ENCODE results near the gene EPB41L4B. TPM values are rescaled to one million over a fixed set of nuclear protein-coding genes. Genes with fewer than 3 reads are reported as not detected.

The EPB41L4B gene
- total RNA-seq, 2 experiments from 2014 or later: 0.32 to 0.44 TPM

DNA sequence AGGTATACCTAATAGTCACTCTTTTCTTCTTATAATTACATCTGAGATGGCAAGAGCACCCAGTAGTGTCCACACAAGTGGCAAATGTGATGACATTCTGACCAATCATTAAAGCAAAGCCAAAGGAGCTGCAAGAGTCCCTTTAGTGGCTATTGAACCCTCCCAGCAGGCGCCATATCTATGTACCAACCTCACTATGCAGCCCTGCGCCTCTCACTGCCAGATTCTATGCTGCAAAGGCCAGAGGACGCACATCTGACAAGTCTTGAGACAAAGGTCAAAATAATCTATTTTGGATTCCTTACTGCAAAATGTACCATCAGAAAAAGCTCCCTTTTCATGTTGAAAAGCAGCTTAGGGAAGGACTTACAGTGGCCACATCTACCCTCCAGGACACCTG is 47.0 kb downstream of the EPB41L4B start:
- ChIA-PET POLR2A (no interaction called here), CTCF (no interaction called here)

DNA sequence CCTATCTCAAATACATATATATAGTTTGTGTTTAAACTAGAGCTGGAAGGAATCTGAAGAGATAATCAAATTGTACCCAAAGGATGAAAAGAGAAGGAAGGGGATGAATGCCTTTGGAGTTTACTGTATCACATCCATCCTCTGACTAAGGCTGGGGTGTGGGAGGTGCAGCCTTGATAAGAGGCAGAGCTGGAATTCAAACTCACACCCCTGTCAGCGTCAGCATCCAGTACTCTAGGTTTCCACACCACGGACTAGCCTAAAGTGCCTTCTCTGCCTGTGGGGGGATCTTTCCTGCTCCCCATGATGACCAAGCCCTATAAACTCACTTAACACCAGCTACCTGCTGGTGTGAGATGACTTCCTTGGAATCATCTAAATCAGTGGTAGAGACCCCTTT is 48.1 kb downstream of the EPB41L4B start:
- ChIA-PET CTCF (no interaction called here), POLR2A (no interaction called here)

DNA sequence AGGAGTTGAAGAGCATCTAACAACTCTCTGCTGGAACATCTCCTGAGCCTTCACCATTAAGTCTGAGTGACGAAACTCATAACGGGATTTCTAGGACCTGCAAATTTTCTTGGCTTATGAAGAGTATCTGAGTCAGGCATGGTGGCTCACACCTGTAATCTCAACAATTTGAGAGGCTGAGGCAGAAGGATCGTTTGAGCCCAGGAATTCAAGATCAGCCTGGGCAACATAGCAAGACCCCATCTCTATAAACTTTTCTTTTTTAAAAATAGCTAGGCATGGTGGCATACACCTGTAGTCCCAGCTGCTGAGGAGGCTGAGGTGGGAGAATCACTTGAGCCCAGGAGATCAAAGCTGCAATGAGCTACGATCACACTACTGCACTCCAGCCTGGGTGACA is 48.8 kb downstream of the EPB41L4B start:
- POLR2A ChIA-PET: no interaction called here
- CTCF ChIA-PET: no interaction called here

DNA sequence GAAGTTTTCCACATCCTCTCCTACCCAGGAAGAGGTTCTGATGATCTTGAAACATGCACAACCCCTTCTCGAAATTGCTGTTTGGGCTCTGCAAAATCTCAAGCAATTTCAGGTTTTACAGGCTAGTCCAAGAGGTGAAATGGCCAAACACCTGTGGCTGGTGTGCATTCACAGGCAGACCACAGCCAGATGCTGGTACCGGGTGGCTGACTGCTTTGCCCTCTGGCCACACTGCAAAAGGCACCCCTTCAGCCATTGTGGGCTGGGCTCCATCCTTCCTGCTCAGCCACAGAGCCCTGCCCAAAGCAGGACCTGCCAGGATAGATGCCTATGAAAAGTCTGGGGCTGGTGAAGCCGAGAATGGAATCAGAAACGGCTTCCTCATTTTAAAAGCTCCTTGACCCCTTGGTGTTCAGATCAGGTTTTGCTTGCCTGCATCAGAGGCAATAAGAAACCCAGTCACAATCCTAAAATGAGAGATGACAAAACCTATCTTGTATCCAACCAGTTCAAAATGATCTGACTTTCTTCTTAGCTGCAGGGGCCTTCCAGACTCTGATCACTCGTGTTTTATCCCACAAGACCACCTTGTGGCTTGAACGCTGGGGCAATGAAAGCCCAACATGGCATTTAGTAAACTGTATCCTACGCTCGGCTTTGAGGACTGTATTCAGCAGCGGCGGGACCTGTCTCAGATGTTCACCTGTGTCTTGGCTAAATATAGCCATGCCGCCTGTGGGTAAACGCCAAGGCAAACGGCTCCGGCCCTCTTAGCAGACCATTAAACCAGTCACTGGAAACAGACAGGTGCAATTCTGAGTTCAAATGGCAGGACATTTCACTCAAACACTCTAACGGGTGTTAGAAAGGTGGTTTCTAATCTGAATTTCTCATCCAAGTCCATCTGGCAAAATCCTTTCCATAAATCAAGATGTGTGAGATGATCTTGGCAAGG is 49.6 kb downstream of the EPB41L4B start:
- ChIA-PET POLR2A (no interaction called here), CTCF (no interaction called here)

DNA sequence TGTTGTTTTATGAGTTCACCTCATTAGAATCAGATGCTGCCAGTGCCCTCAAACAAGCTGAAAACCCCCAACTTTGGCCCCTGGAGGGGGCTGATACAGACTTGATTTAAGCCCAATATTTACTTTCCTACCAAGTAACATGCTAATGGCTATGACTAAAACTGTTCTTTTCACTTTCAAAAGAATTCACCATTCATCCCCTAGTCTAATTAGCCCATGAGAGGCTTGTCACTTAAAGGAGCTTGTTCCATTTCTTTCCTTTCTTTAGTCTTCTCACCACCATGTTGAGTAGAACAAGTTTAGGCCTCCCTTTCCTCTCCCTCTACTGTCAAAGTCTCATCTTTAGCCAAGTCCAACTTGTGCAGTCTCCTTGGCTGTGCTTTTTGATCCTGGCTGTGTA is 50.4 kb downstream of the EPB41L4B start:
- ChIA-PET POLR2A (no interaction called here), CTCF (no interaction called here)

DNA sequence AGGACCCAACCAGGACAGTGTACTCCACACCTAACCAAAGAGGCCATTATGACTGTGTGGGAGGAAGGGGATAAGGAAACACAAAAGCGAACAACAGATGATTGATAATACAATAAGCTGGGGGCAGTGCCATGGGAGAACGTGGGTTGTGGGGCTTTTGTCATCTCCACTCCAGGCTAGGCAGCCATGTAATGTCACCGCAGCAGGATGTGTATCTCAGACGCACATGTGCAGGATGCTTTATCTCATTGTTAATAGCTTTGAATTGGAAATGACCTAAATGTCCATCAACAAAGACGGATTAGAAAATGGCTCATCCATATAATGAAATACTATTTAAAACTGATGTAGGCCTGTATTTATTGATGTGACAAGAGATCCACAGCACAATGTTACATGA is 51.0 kb downstream of the EPB41L4B start:
- CTCF ChIA-PET: no interaction called here
- POLR2A ChIA-PET: no interaction called here

DNA sequence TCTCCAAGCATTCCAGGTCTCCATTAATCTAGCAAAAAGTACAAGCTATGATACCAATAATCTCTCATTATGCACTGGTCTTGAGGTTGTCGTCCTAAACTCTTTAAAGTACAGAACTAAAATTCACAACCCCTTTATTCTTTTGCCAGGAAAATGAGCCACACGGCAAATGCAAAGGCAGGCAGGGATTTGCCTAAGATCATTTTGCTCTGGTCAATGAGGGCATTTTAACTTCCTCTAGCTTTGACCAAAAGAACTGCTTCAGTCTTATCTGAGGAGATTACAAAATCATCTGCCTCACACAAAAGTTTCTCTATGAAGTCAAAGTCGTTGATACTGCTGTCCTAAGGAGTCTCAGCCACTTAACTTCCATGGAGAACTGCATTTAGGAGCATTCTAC is 51.8 kb downstream of the EPB41L4B start:
- CTCF ChIA-PET: no interaction called here
- POLR2A ChIA-PET: no interaction called here

DNA sequence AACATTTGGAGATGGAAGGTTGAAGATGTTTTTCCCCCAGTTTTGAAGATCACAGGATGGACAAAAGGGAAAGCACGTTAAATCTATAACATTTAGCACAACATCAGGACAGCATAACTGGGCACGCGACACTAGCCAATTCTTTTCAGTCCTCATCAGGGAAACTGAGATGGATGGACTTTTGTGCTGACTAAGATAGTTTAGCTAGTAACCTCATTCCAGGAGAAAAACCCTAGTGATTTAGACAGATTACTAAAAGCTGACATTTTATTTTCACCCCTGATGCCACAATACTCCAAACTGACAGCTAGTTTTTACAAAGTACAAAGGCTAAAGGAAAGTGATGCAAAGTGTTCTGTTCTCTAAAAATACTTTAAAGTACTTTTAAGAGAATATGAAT is 53.3 kb downstream of the EPB41L4B start:
- ChIA-PET CTCF (no interaction called here), POLR2A (no interaction called here)

DNA sequence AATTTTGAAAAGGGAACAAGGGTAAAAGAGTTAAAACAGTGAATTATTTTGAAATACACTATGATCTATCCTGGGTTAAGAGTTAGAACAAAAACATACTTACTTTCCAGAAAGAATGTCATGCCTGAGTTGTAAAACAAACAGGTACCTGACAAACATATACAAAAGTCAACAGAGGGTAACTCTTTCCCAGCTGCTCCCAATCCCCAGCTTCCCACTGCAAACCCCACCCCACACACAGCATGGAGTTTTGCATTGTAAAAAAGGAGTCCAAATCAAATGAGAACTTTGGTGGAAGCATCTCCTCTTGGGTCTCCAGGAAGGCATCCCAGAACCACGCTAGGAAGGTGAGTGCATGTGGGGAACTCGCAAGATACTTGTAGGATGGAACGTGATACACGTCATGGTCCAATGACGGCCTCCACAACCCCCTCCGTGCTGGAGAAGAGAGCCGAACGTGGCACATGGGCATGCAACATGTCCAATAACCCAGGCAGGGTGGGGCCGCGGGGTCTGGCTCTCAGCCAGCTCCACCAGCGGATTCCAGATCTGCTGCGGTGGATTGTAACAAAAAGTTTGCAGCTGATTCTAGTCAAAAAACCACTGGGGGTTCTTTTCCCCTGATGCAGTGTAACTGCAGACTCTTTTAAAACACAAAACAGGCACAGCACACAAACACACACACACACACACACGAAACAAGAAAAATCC is 55.8 kb downstream of the EPB41L4B start:
- ChIA-PET CTCF (interaction anchor here (0.6 kb wide), 1 partner anchor 18 kb away, joined by 4 read pairs; no protein-coding TSS in a partner anchor), POLR2A (no interaction called here)

DNA sequence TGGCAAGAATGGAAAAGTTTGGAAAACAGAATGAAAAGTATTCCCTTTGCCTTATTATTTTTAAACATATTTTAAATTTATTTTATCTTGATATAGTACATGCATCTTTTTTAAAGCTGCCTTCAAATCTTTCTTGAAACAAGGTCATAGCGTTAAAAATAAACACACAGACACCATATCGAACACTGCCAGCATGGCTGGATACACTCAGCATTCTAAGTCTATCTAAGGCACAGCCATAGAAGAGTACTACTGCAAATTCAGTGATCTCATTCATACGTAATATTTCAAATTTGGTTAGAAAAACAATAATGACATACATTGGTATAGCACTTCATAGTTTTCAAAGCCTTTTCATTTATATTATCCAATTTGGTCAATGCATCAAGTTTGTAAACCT is 57.5 kb downstream of the EPB41L4B start:
- ChIA-PET POLR2A (no interaction called here), CTCF (no interaction called here)

DNA sequence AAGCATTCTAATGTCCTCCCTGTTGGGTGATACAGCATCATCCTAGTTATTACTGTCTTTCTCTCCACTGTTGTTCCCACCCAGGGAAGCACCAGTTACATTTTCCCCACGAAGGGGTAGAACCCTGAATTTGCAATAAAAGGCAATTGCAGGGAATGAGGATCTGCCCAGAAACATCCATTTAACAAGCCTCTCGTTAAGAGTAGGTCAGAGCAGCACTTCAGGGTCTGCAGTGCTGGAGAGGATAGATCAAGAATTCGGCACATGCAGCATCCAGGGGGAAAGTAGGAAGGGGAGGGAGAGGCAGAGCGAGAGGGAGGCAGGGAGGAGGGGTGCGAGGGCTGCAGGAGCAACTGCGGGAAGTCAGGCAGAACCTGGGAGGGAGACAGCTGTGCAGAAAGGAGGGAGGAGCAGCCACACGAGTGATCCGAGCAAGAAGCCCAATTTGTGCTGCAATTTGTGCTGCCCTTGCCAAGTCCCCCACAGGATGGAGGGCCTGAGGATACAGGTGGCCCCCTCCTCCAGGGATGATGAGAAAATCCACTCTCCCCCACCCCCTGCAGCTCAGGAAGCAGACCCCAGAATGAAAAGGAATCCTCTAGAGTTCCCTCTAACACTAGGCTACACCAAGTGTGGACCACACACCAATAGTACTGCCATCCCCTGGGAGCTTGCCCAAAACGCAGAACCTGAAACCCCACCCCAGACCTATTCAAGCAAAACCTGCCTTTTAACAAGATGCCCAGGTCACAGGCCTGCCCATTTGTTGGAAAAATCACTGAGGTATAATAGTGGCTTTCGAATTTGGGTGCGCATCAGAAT is 62.2 kb downstream of the EPB41L4B start:
- CTCF ChIA-PET: no interaction called here
- POLR2A ChIA-PET: no interaction called here

DNA sequence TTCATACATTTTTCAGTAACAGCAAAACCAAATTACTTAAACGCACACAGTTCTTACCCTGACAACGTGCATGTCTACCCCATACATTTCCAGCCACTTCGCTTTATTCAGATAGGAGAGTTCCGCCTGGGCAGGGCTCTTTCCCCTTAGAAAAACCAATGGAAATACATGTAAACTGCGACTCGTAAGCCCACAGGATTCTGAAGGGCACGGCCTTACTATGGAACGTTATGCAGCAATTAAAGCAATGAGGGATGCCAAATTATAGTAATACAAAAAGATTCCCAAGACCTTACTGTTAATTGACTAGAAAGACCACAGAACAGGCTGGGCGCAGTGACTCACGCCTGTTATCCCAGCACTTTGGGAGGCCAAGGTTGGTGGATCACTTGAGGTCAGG is 64.5 kb downstream of the EPB41L4B start:
- ChIA-PET POLR2A (no interaction called here), CTCF (no interaction called here)

DNA sequence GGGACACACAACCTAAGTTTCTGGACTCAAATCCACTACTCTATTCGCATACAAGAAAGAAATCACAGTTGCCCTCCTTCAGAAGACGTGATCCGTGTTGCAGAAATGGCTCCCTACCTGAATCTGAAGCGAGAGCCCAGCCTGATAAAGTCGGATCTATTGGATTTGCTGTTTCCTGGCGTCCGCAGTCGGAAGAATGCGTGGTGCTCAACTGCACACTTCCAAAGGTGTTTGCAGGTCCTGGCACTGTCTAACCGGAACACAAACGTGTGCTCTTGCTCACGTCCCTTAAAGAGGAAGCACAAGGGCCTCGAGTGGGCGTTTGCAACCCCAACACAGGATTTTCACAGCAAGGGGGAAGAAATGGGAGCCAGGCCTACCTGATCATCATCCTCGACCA is 65.5 kb downstream of the EPB41L4B start:
- ChIA-PET POLR2A (no interaction called here), CTCF (no interaction called here)

DNA sequence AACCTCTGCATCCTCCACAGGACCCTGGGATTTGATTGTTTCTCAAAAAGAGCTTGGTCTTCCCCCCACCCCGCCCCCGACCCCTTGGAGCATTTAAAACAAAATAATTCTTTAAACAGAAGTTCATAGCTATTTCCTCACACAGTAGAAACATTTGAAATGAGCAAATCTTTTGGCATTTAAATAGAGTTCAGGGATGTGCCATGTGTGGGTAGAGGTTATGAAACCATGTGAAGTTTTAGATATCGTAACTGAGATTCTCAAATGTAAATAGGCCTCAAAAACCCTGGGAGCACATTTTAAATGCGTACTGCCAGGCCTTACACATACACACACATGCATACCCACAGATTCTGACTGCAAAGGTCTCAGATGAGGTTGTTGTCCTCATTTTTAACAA is 66.5 kb downstream of the EPB41L4B start:
- ChIA-PET CTCF (no interaction called here), POLR2A (no interaction called here)

DNA sequence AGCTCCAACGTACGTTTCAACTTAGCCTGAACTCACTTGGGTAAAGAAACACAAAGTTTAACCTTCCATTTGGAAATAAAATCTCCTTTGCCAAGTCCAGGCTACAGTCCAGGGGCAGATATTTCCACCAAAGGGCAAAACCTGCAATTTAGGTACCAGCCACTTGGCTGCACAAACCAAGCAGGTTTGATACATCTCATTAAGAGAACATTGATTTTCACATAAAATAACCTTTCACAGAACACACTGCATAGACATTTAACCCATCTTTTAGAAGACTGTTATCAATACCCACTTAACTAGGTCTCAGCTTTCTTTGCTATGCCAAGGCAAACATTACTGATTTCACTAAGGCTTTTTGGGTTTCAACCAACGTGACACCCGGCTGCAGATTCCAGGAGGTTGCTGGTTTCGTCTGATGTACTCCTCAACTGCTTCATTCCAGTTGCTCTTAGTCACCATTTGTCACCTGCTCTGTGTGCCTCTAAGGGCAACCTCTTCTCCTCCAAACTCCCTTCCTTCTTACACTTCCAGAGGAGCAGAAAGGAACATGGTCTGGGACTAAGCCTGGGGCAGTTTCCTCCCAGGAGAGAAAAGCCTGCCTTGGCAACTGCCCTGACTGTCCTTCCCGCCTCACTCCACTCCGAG is 67.1 kb downstream of the EPB41L4B start:
- ChIA-PET CTCF (no interaction called here), POLR2A (no interaction called here)

DNA sequence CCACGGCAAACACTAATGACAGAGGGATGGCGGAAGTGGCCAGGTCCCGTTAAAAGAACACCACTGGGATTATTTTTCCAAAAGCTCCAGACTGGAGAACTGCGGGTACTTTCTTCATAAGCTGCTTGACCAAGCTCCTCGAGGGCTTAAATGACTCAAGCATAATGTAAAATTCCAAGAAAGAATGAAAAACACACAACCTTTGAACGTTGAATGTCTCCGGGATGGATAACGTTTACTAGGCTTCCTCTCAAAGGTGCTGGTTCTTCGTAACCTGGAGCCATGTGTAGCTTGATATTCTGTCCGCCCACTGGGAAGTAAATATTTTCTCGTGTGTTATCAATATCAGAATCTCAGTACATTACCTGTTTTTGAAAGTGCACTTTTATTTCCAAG is 67.6 kb downstream of the EPB41L4B start:
- ChIA-PET POLR2A (no interaction called here), CTCF (no interaction called here)

DNA sequence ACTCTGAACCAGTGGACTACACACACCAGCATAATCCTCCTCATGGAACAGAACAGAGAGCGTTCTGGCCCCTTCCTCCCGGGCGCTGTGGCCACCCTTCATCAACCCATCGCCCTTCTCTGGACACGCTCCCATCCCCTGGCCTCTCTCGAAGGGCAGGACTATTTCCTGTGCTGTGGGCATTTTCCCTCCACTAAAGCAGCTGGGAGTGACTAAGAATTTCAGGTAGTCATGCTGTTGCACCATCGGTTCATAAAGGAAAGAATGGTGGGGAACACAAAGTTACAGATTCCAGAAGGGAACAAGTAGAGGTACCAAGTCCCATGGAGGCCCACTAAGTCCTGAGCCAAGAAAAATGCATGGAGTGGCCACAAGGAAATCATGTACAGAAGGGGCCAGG is 68.6 kb downstream of the EPB41L4B start:
- ChIA-PET CTCF (interaction anchor here (0.5 to 0.6 kb wide), 2 partner anchors 9 to 10 kb away, joined by 3 read pairs; no protein-coding TSS in a partner anchor), POLR2A (no interaction called here)

DNA sequence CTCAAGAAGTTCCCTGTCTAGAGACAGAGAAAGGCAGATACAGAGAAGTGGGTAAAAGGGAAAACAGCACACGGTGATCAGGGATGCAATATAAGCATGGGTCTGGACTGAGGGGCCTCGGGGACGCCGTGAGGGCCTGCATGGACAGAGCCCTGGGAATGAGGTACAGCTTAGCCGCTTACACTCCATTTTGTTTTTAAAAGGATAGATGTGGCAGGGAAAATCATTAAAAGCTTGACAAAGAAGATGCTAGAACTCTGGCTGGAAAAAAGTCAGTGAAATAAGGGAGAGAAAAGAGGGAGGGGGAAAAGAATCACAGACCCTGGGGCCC is 69.1 kb downstream of the EPB41L4B start:
- CTCF ChIA-PET: interaction anchor here (0.6 kb wide), 1 partner anchor 9 kb away, joined by 3 read pairs; no protein-coding TSS in a partner anchor

DNA sequence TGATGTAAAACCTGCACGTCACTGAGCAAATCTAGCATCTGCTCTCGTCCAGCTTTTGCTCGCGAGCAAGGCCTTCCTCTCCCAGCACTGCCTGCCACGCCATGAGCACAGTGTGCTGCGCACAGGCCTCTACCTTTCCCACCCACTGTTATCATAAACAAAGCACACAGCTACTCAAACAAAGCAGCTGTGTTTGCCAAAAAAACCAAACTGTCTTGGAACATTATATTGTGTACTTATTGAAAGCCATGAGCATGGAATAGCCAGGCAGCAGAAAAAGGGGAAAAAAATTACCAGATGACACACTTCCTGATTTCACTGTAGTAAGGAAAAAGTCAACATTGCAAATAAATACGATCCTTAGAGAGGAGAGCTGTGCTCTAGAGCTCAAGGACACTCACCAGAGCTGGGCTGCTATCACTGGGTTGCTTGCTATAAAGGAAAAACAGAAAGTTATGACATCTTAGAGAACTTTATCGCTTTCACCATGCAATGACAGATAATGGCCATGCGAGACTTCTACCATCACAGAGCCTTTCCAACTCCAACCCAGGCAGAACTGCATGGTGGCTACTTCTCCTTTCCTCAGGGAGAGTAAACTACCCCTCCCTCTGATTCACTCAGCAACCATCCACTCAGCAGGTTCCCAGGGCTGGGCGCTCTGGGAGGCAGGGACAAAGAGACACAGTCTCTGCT is 69.6 kb downstream of the EPB41L4B start:
- CTCF ChIA-PET: no interaction called here
- POLR2A ChIA-PET: no interaction called here

More for the DNA sequence above, 69.1 kb downstream of the EPB41L4B start:
- POLR2A ChIA-PET: no interaction called here

DNA sequence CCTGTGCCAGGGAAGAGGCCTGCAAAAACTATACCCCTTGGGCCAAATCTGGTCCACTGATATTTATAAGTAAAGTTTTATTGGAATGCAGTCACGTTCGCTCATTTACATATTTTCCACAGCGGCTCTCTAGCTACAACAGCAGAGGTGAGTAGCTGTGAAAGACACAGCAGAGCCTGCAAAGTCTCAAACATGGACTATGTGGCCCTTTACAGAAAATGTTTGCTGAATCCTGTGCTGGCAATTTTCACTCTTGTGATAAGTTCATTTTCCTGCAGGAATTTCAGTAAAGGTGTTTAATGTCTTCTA is 70.1 kb downstream of the EPB41L4B start:
- POLR2A ChIA-PET: no interaction called here
- CTCF ChIA-PET: no interaction called here

Data from activated CD8-positive, alpha-beta memory T cell treated with anti-CD3 and anti-CD28 coated beads for 36 hours (primary cell).